ENCODE measurements around the gene OXNAD1. TPM values are rescaled to one million over a fixed set of nuclear protein-coding genes. Genes with fewer than 3 reads are reported as not detected.

The OXNAD1 gene
- polyA plus RNA-seq, 1 of the 3 experiments (the other 2 are of a cell fraction): 6.9 TPM

- no peak for TF ChIP-seq IRF3 (IDR thresholded peaks at IDR 0.05; ENCODE audit: low read depth, low read length)
Measured at GRCh38 chr3:16329826-16330129, 64.8 kb downstream of the OXNAD1 start (continued).

- Histone ChIP-seq H3K27ac (ENCODE audit: low read depth in 2 of 2, low read length in 1 of 2) (no peak overlapping the region; a peak in 1 of 4 replicates), H3K9me2 (no peaks in the 10 kb centered on the region), H3K4me2 (no peak overlapping the region), H3K9me3 (peaks cover 10% of the 10 kb centered on the region; the same call in 1 of the 2 replicates), H3K9ac (no peak overlapping the region), H3K36me3 (replicated peaks in 1 of 2; ENCODE audit: control insufficient read depth in 1 of 2, insufficient read depth in 2 of 2, low read length in 1 of 2) (peaks cover 24 to 30% of the 10 kb centered on the region in 2 experiments), H3K4me1 (ENCODE audit: control insufficient read depth in 1 of 2, insufficient read depth in 2 of 2, low read depth in 1 of 2, low read length in 1 of 2) (peaks cover 0 to 8% of the 10 kb centered on the region in 2 experiments; a peak in 2 of 4 replicates), H3K4me3 (ENCODE audit: low read depth in 2 of 2, low read length in 1 of 2) (no peak overlapping the region), H2AFZ (ENCODE audit: low read depth) (no peak overlapping the region), H3K79me2 (ENCODE audit: insufficient read depth) (no peaks in the 10 kb centered on the region), H3K27me3 (ENCODE audit: insufficient read depth) (no peaks in the 10 kb centered on the region), H4K20me1 (ENCODE audit: insufficient read depth) (no peaks in the 10 kb centered on the region), H3F3A (replicated peaks; ENCODE audit: insufficient read depth) (peaks cover 6% of the 10 kb centered on the region)
- ChIA-PET POLR2A (no interaction called here), CTCF (interaction anchor here (0.9 to 1.3 kb wide), 2 partner anchors 10 to 40 kb away, joined by 3 read pairs; no protein-coding TSS in a partner anchor)
- DNase-seq: no peak
- WGBS (ENCODE audit: low lambda C conversion rate): 88% methylated on average over 4 of the region's 4 CpGs
- TF ChIP-seq GATA2 (CRISPR knock-in tag; IDR thresholded peaks at IDR 0.05): no peak
- TF ChIP-seq CHD2 (IDR thresholded peaks at IDR 0.05; ENCODE audit: low read length, partially characterized antibody): no peak
- TF ChIP-seq SIN3A (IDR thresholded peaks at IDR 0.05; ENCODE audit: borderline replicate concordance, low read depth, low read length): no peak
- TF ChIP-seq TAF1 (IDR thresholded peaks at IDR 0.05; ENCODE audit: borderline replicate concordance, low read depth, low read length): no peak
- no peak for TF ChIP-seq MAX (IDR thresholded peaks at IDR 0.05; ENCODE audit: low read depth)
- TF ChIP-seq USF1 (IDR thresholded peaks at IDR 0.05; ENCODE audit: borderline replicate concordance, low read depth): no peak
- no peak for TF ChIP-seq RXRA (IDR thresholded peaks at IDR 0.05; ENCODE audit: borderline replicate concordance, low read depth)
- no peak for TF ChIP-seq CTCF (IDR thresholded peaks at IDR 0.05)
- no peak for TF ChIP-seq FOSL2 (IDR thresholded peaks at IDR 0.05; ENCODE audit: borderline replicate concordance, low read depth)
- TF ChIP-seq GABPA (IDR thresholded peaks at IDR 0.05; ENCODE audit: low read depth): no peak
- no peak for TF ChIP-seq JUND (IDR thresholded peaks at IDR 0.05)
- TF ChIP-seq FOXJ3 (CRISPR knock-in tag; IDR thresholded peaks at IDR 0.05): no peak
- TF ChIP-seq ZBTB33 (IDR thresholded peaks at IDR 0.05; ENCODE audit: borderline replicate concordance, low read depth): no peak
- TF ChIP-seq MXI1 (IDR thresholded peaks at IDR 0.05; ENCODE audit: low read depth, low read length): no peak
- no peak for TF ChIP-seq RAD21 (IDR thresholded peaks at IDR 0.05; ENCODE audit: low read length)
- TF ChIP-seq REST (IDR thresholded peaks at IDR 0.05; ENCODE audit: low read depth, low read length): no peak
- TF ChIP-seq NFIC (IDR thresholded peaks at IDR 0.05; ENCODE audit: borderline replicate concordance): no peak
- TF ChIP-seq MEF2A (IDR thresholded peaks at IDR 0.05; ENCODE audit: borderline replicate concordance, low read depth): no peak
Measured at GRCh38 chr3:16330351-16330750, 65.3 kb downstream of the OXNAD1 start.
